Heart right ventricle (tissue), 16 donors: ENCODE results near the gene OR9Q1. TPM values are rescaled to one million over a fixed set of nuclear protein-coding genes. Genes with fewer than 3 reads are reported as not detected.
"Not testable (repeated sequence)": the region's sequence is repeated elsewhere in the genome, so short reads cannot be mapped to it uniquely, and the experiment has no call there.

ENCODE experiments used
- ATAC-seq, 8 donors: fragments of 200-7000 bp; cut with Tn5 transposase; one replicate each; pipeline ENCODE4 v1.9.1; 2020; ENCODE audit warnings: mild to moderate bottlenecking in 8 of 8, moderate library complexity in 8 of 8, moderate number of reproducible peaks in 1 of 8
- DNase-seq, 2 donors: peaks; one replicate each; pipeline ENCODE4 v3.0.0-alpha.2; 2020
- H3K27ac ChIP-seq, 10 donors: fragments of 200-600 bp; sonication (generic) in 2 of 10; one replicate each; pipeline versions ENCODE4 v1.5.0 to v1.8.0; 2020 to 2022; ENCODE audit warnings: mild to moderate bottlenecking in 3 of 10
- H3K27me3 ChIP-seq, 7 donors: fragments of 200-600 bp; one replicate each; pipeline ENCODE4 v1.8.0; 2021 to 2022; ENCODE audit warnings: mild to moderate bottlenecking in 2 of 7
- H3K36me3 ChIP-seq, 9 donors: fragments of 200-600 bp; sonication (generic) in 1 of 9; one replicate each; pipeline versions ENCODE4 v1.5.0 to v1.8.0; 2020 to 2022; ENCODE audit warnings: mild to moderate bottlenecking in 2 of 9
- H3K4me1 ChIP-seq, 9 donors: fragments of 200-600 bp; sonication (generic) in 1 of 9; one replicate each; pipeline versions ENCODE4 v1.5.0 to v1.8.0; 2020 to 2022; ENCODE audit warnings: mild to moderate bottlenecking in 4 of 9
- H3K4me3 ChIP-seq, 10 donors: fragments of 200-600 bp; sonication (generic) in 2 of 10; one replicate each; pipeline versions ENCODE4 v1.5.0 to v1.8.0; 2020 to 2022; ENCODE audit warnings: mild to moderate bottlenecking in 7 of 10, moderate library complexity in 2 of 10
- H3K9me3 ChIP-seq, 11 donors: fragments of 200-600 bp in 10 of 11; sonication (generic) in 2 of 11; one replicate each; pipeline versions ENCODE4 v1.5.0 to v1.8.0; 2013 to 2022; ENCODE audit warnings: mild to moderate bottlenecking in 2 of 11, control low read depth in 1 of 11, moderate library complexity in 1 of 11
- CTCF ChIP-seq, 9 donors: fragments of 200-600 bp; sonication (generic) in 2 of 9; IDR thresholded peaks; one replicate each; pipeline versions ENCODE4 v1.5.0 to v1.8.0; 2021 to 2022; ENCODE audit warnings: antibody characterized with exemption in 9 of 9, mild to moderate bottlenecking in 5 of 9, moderate library complexity in 1 of 9
- WGBS, 2 donors: extraction: QIAGEN DNeasy Blood & Tissue Kit; methylation state at CpG; one replicate each; pipeline ENCODE4 v1.1.7; 2013; ENCODE audit warnings: inconsistent platforms in 1 of 2; 5-methylcytosine and 5-hydroxymethylcytosine counted together
- intact Hi-C, 10 donors: fragments of 100-400 bp; cut with DNase I; formaldehyde crosslinking; loops; one replicate each; pipeline versions ENCODE4 v1.11.1 to v1.14.2; 2022
- polyA plus RNA-seq, 2 donors: library from polyadenylated mRNA; stranded (reverse); fragments of 200-250 nt; gene quantifications; one replicate each; pipeline ENCODE4 v1.2.3, GENCODE V29; 2013
- total RNA-seq, 10 donors: library from RNA; stranded (reverse); fragmentation: NEBNext Ultra II Directional in 3 of 10; extraction: Animal tissue kit (Norgen Biotek cat#: 25700) in 3 of 10; gene quantifications; one replicate each; pipeline versions ENCODE4 v1.2.1 to v1.2.4, GENCODE V29; 2021 to 2023
- donor health status: Arrhythmogenic right ventricular cardiomyopathy.
- donor health status: ischemic (EF 13 %, LVEDD 7.1; RV severe dilation, severe dysfunction).
- donor health status: healthy with polysubstance abuse.
- donor health status: DM: no; HTN: yes; CAD: no.
- donor health status: DM: no; HTN: no; CAD: no.
- donor health status: ischemic (EF 25% LVEDD 6.9; RV normal size, moderate dysfunction).
- donor health status: ischemic (EF 25% LVEDD 5.7; RV mildly dilated, moderate dysfunction).
- donor health status: healthy.
- donor health status: DM: yes; HTN: yes; CAD: no.
- donor health status: Ischemic cardiomyopathy.
- donor health status: ischemic (EF 35%, LVEDD 5.7; RV mildly dilated, moderate dysfunction).
- donor health status: nonischemic (EF 11% LVEDD 7.7; RV severe dilation, severe dysfunction).
- donor health status: DM: yes; HTN: yes; CAD: no.
- donor health status: PGD.
- donor health status: ischemic (EF 29% LVEDD 5.4; RV normal size, mild dysfunction).
- donor health status: nonischemic (EF 23%, LVEDD 6.1; RV moderate dilation, normal function).

The OR9Q1 gene
- total and polyA plus RNA-seq, 12 donors = not detected

- no peak overlapping the region for H3K4me3 ChIP-seq
- DNase-seq (no peak), ATAC-seq (no peak)
- H3K9me3 ChIP-seq = peaks cover 0 to 28% (median 9%) of the 10 kb centered on the region in 11 donors
- 84 to 85% methylated on average over 2 of the region's 2 CpGs for WGBS, 2 donors
- TF ChIP-seq CTCF (IDR thresholded peaks at IDR 0.05) = no peak
- H3K27me3 ChIP-seq = no peaks in the 10 kb centered on the region
- H3K27ac ChIP-seq = no peak overlapping the region
- H3K36me3 ChIP-seq = no peaks in the 10 kb centered on the region
- H3K4me1 ChIP-seq = no peaks in the 10 kb centered on the region
- intact Hi-C loops = no loop called here
These were observed 172.3 kb downstream of the OR9Q1 start for GRCh38 chr11:58195939-58196338.

- Histone ChIP-seq H3K27me3 (no peaks in the 10 kb centered on the region), H3K9me3 (peaks cover 0 to 27% (median 9%) of the 10 kb centered on the region in 11 donors), H3K4me3 (no peak overlapping the region), H3K36me3 (no peaks in the 10 kb centered on the region), H3K27ac (no peak overlapping the region), H3K4me1 (no peaks in the 10 kb centered on the region)
- no peak for TF ChIP-seq CTCF (IDR thresholded peaks at IDR 0.05)
- intact Hi-C loops = no loop called here
- ATAC-seq (no peak), DNase-seq (no peak)
- 57 to 62% methylated on average over 1 of the region's 1 CpG for WGBS, 2 donors
These were observed 175.6 kb downstream of the OR9Q1 start for GRCh38 chr11:58199271-58199670.

- no peaks in the 10 kb centered on the region for H3K4me1 ChIP-seq
- DNase-seq (no peak), ATAC-seq (no peak)
- H3K27me3 ChIP-seq = no peaks in the 10 kb centered on the region
- no peak within 1 kb of the TSS for H3K27ac ChIP-seq
- TF ChIP-seq CTCF (IDR thresholded peaks at IDR 0.05) = no peak
- intact Hi-C loops = no loop called here
- no peak within 1 kb of the TSS for H3K4me3 ChIP-seq
- no peaks in the 10 kb centered on the region for H3K36me3 ChIP-seq
- no peaks in the 10 kb centered on the region for H3K9me3 ChIP-seq
These were observed 180.4 kb downstream of the OR9Q1 start, which contains the start of gene OR1S2 for GRCh38 chr11:58204042-58204441. OR1S2 (minus strand) TSS chr11:58204142; CDS start chr11:58204142, 0 bp downstream.

- not testable (repeated sequence) for ATAC-seq
- 76 to 87% methylated on average over 2 of the region's 2 CpGs for WGBS, 2 donors
These were observed 188.7 kb downstream of the OR9Q1 start, which contains the start of gene OR1S1 for GRCh38 chr11:58212420-58212819. OR1S1 (plus strand) TSS chr11:58212720.

GRCh38 chr11:58216476-58216875, 192.8 kb downstream of the OR9Q1 start:
- ATAC-seq (no peak), DNase-seq (no peak)
- Histone ChIP-seq H3K9me3 (no peaks in the 10 kb centered on the region), H3K4me3 (no peak overlapping the region), H3K36me3 (no peaks in the 10 kb centered on the region), H3K27ac (no peak overlapping the region), H3K4me1 (no peaks in the 10 kb centered on the region), H3K27me3 (no peaks in the 10 kb centered on the region)
- TF ChIP-seq CTCF (IDR thresholded peaks at IDR 0.05) = no peak
- intact Hi-C loops = no loop called here

More at GRCh38 chr11:58212420-58212819, 188.7 kb downstream of the OR9Q1 start, which contains the start of gene OR1S1:
- H3K4me1 ChIP-seq, H3K27ac ChIP-seq, H3K27me3 ChIP-seq, H3K36me3 ChIP-seq, H3K9me3 ChIP-seq, intact Hi-C loops, H3K4me3 ChIP-seq, DNase-seq: not testable (repeated sequence)
